HepG2 (cell line): ENCODE results near the gene ABCA4. TPM values are rescaled to one million over a fixed set of nuclear protein-coding genes. Genes with fewer than 3 reads are reported as not detected.

Experiments
- ATAC-seq: fragments of 200-7000 bp; cut with Tn5 transposase; 3 replicates; pipeline ENCODE4 v1.9.1; 2020; ENCODE audit warnings: mild to moderate bottlenecking, moderate library complexity
- BruUV-seq: library from RNA; stranded (reverse); fragments of 400-500 nt; replicated peaks from 2 replicates; lab custom pipeline; 2021; lab: Mats Ljungman, UMichigan
- CTCF ChIA-PET: fragments of 300-600 bp; formaldehyde crosslinking; extraction: SDS; loops from one replicate; lab custom pipeline; 2021; ENCODE audit warnings: low total read pairs, inconsistent platforms, low intra/inter-chr PET ratio; lab: Yijun Ruan, JAX
- POLR2A ChIA-PET: fragments of 350-600 bp; sonication (Branson Sonifier 250); formaldehyde crosslinking; loops from one replicate; lab custom pipeline; 2020; ENCODE audit warnings: antibody characterized with exemption, inconsistent platforms; lab: Yijun Ruan, JAX
- DNase-seq: peaks from one replicate; pipeline ENCODE4 v3.0.0-alpha.2; 2015; ENCODE audit warnings: low spot score
- FAIRE-seq: peaks from 3 replicates; lab custom pipeline; 2011; peaks lifted over from hg19 to GRCh38; lab: Jason Lieb, UNC
- H2AFZ ChIP-seq: one replicate; pipeline ENCODE4 v1.6.1; 2011; ENCODE audit warnings: low read length, inconsistent platforms
- H3K27ac ChIP-seq: fragments of 300-600 bp; 3 replicates; pipeline ENCODE4 v1.8.0; 2011; ENCODE audit warnings: mixed run types, mild to moderate bottlenecking, mixed read lengths, low read length, inconsistent platforms; ENCODE audit not compliant: insufficient read depth; ENCODE audit errors: extremely low read length
- H3K27me3 ChIP-seq, 2 experiments: fragments of 200-600 bp in 1 of 2; 2 replicates in 1 of 2; 3 replicates in 1 of 2; pipeline versions ENCODE4 v1.6.0 to v1.8.0; 2011; ENCODE audit warnings: low read length in 2 of 2, mild to moderate bottlenecking in 2 of 2, moderate library complexity in 2 of 2, inconsistent platforms in 1 of 2; ENCODE audit not compliant: insufficient read depth in 2 of 2, control insufficient read depth in 1 of 2
- H3K36me3 ChIP-seq, 2 experiments: fragments of 200-600 bp in 1 of 2; replicated peaks in 1 of 2; 2 replicates in 1 of 2; 3 replicates in 1 of 2; pipeline versions ENCODE4 v1.5.1 to v1.8.0; 2011; ENCODE audit warnings: low read length in 2 of 2, inconsistent platforms in 1 of 2; ENCODE audit not compliant: insufficient read depth in 2 of 2, control insufficient read depth in 1 of 2
- H3K4me1 ChIP-seq: 2 replicates; pipeline ENCODE4 v1.5.1; 2012; ENCODE audit warnings: low read length, inconsistent platforms; ENCODE audit not compliant: insufficient read depth
- H3K4me2 ChIP-seq: 2 replicates; pipeline ENCODE4 v1.6.0; 2011; ENCODE audit warnings: low read depth, low read length, inconsistent platforms
- H3K4me3 ChIP-seq, 3 experiments: fragments of 200-600 bp in 1 of 3; sonication (generic), shearing (Covaris generic) in 1 of 3; replicated peaks in 1 of 3; 2 replicates each; pipeline ENCODE4 v1.5.1; 2011 to 2016; ENCODE audit warnings: low read length in 3 of 3, inconsistent platforms in 2 of 3, low read depth in 2 of 3, mild to moderate bottlenecking in 2 of 3, control low read depth in 1 of 3, mixed read lengths in 1 of 3; ENCODE audit not compliant: insufficient read depth in 1 of 3
- H3K79me2 ChIP-seq: one replicate; pipeline ENCODE4 v1.6.1; 2011; ENCODE audit warnings: low read length, inconsistent platforms; ENCODE audit not compliant: insufficient read depth
- H3K9ac ChIP-seq: 2 replicates; pipeline ENCODE4 v1.6.0; 2011; ENCODE audit warnings: mild to moderate bottlenecking, low read depth, low read length, inconsistent platforms; ENCODE audit not compliant: insufficient read depth
- H3K9me3 ChIP-seq: 2 replicates; pipeline ENCODE4 v1.5.1; 2012; ENCODE audit warnings: mild to moderate bottlenecking, low read length
- H4K20me1 ChIP-seq: 2 replicates; pipeline ENCODE4 v1.6.0; 2011; ENCODE audit warnings: inconsistent platforms, mild to moderate bottlenecking, low read length, moderate library complexity; ENCODE audit not compliant: insufficient read depth
- BRD4 ChIP-seq: sonication (generic); formaldehyde crosslinking; IDR thresholded peaks from 2 replicates; pipeline ENCODE4 v1.4.0; 2020; ENCODE audit warnings: missing genetic modification reagents
- CBX5 ChIP-seq: sonication (generic); formaldehyde crosslinking; IDR thresholded peaks from 2 replicates; pipeline ENCODE4 v1.4.0; 2020; ENCODE audit warnings: missing genetic modification reagents, borderline replicate concordance
- HOXA9 ChIP-seq: sonication (generic); formaldehyde crosslinking; IDR thresholded peaks from 2 replicates; pipeline ENCODE4 v1.8.1; 2022; ENCODE audit warnings: missing genetic modification reagents, mild to moderate bottlenecking, moderate library complexity, borderline replicate concordance
- KDM3A ChIP-seq: IDR thresholded peaks from 2 replicates; pipeline ENCODE4 v1.6.1; 2018; ENCODE audit warnings: low read depth, missing compliant biosample characterization
- PCBP2 ChIP-seq: fragments of 200-400 bp; formaldehyde crosslinking; optimal IDR thresholded peaks from 2 replicates; pipeline ENCODE3; 2018; ENCODE audit warnings: low read length, low read depth; ENCODE audit not compliant: poor library complexity, severe bottlenecking
- POLR2A ChIP-seq, 2 experiments: IDR thresholded peaks; 2 replicates each; pipeline ENCODE4 v1.6.1; 2011; ENCODE audit warnings: low read depth in 2 of 2, low read length in 2 of 2, mild to moderate bottlenecking in 1 of 2, moderate library complexity in 1 of 2; ENCODE audit not compliant: insufficient read depth in 1 of 2
- RAD21 ChIP-seq: fragments of 450-650 bp; formaldehyde crosslinking; IDR thresholded peaks from 2 replicates; pipeline ENCODE4 v1.5.0; 2020; ENCODE audit warnings: mild to moderate bottlenecking
- ZNF263 ChIP-seq: sonication (generic); formaldehyde crosslinking; IDR thresholded peaks from 2 replicates; pipeline ENCODE4 v1.4.0; 2020; ENCODE audit warnings: missing genetic modification reagents
- ZNF547 ChIP-seq: sonication (generic); formaldehyde crosslinking; IDR thresholded peaks from 2 replicates; pipeline ENCODE4 v1.5.1; 2020; ENCODE audit warnings: mild to moderate bottlenecking, missing genetic modification reagents
- ZNF567 ChIP-seq: sonication (generic); formaldehyde crosslinking; IDR thresholded peaks from 2 replicates; pipeline ENCODE4 v1.8.1; 2023; ENCODE audit warnings: mild to moderate bottlenecking, missing genetic modification reagents, borderline replicate concordance
- ZNF749 ChIP-seq: sonication (generic); formaldehyde crosslinking; IDR thresholded peaks from 2 replicates; pipeline ENCODE4 v1.8.0; 2022; ENCODE audit warnings: mild to moderate bottlenecking, missing genetic modification reagents, moderate library complexity, borderline replicate concordance
- ZSCAN21 ChIP-seq: sonication (generic); formaldehyde crosslinking; IDR thresholded peaks from 2 replicates; pipeline ENCODE4 v1.8.0; 2022; ENCODE audit warnings: mild to moderate bottlenecking, missing genetic modification reagents, moderate library complexity, borderline replicate concordance
- WGBS: methylation state at CpG from one replicate; pipeline ENCODE4 v1.1.6; 2017; ENCODE audit warnings: low lambda C conversion rate; 5-methylcytosine and 5-hydroxymethylcytosine counted together
- in situ Hi-C: cut with HindIII; loops from 2 replicates; pipeline ENCODE4 v1.10.0; 2017; ENCODE audit warnings: low pct_unique_long_range_greater_than_20kb; ENCODE audit not compliant: extremely low pct_ligation_motif_present
- intact Hi-C: fragments of 100-400 bp; cut with micrococcal nuclease; formaldehyde crosslinking; loops from one replicate; pipeline ENCODE4 v1.10.0; 2022; ENCODE audit not compliant: unreplicated experiment
- polyA plus RNA-seq, 8 experiments: library from polyadenylated mRNA; depleted of rRNA in 3 of 8; stranded (reverse) in 7 of 8; unstranded in 1 of 8; fragments of >200 nt; fragmentation: Illumina TruSeq in 4 of 8; extraction: Trizol in 4 of 8; gene quantifications; 2 replicates each; pipeline versions ENCODE4 v1.2.1 to v1.2.3, GENCODE V29; 2011 to 2016; ENCODE audit warnings: low read depth in 4 of 8, missing spikeins in 1 of 8, mixed read lengths in 1 of 8; ENCODE audit not compliant: insufficient read depth in 1 of 8
- total RNA-seq, 5 experiments: library from RNA; depleted of rRNA; stranded (reverse); fragments of >200 nt; fragmentation: Illumina TruSeq; extraction: Trizol; gene quantifications; 2 replicates each; pipeline ENCODE4 v1.2.3, GENCODE V29; 2016; ENCODE audit warnings: low read depth in 1 of 5
- TF ChIP-seq, protein P1 (sequence below): sonication (generic); formaldehyde crosslinking; conservative IDR thresholded peaks from 2 replicates; pipeline ENCODE4 v1.4.0; 2020; ENCODE audit warnings: missing genetic modification reagents
- TF ChIP-seq, protein P2 (sequence below): sonication (generic); formaldehyde crosslinking; IDR thresholded peaks from 2 replicates; pipeline ENCODE4 v1.4.0; 2020; ENCODE audit warnings: missing genetic modification reagents

Gene ABCA4
- total and polyA plus RNA-seq, 2 of the 13 experiments (the other 11 are each of a cell fraction or from before 2014, with no cell fraction given) = 0.24 to 0.67 TPM

DNA sequence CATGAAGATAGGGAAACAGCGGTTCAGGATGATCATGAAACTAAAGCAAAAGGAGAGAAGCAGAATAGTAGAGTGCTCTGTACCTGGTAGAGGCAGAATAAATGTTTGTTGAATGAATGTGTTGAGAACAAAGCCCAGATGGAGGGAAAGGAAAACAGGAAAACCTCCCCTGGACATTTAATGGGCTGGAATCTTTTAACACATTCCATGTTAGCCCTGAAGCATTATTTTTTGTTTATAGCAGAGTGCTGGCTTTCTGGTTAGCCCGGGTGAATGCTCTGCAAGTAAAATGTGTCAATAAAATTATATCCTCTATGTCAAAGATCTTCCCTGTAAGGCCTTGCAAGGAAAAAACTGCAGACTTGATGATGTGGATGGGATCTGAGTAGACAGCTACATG lies 60.2 kb downstream of the ABCA4 start:
- H3K27ac ChIP-seq = no peak overlapping the region
- no peaks in the 10 kb centered on the region for H3K9me3 ChIP-seq
- no peaks in the 10 kb centered on the region for H3K79me2 ChIP-seq
- intact Hi-C loops (loop anchor here (1.0 to 5.0 kb wide), 3 partner anchors 57 to 276 kb away; no protein-coding TSS in a partner anchor), in situ Hi-C loops (loop anchor here (5.0 kb wide), 1 partner anchor 177 kb away; the partner anchor contains the start of gene ARHGAP29)
- ChIA-PET CTCF (interaction anchor here (1.1 to 3.1 kb wide), 3 partner anchors 177 to 275 kb away, joined by 3 to 27 read pairs (median 22); partner anchors contain the start of gene ARHGAP29), POLR2A (no interaction called here)
- H2AFZ ChIP-seq = no peak overlapping the region
- FAIRE-seq (no peak), DNase-seq (no peak), ATAC-seq (no peak)
- TF ChIP-seq CBX5 (CRISPR knock-in tag) (no peak), ZNF749 (CRISPR knock-in tag) (no peak), ZNF567 (CRISPR knock-in tag) (no peak), PCBP2 (no peak), ZNF263 (CRISPR knock-in tag) (no peak), POLR2A (IDR thresholded peaks at IDR 0.05; ENCODE audit: insufficient read depth in 1 of 2, low read depth in 2 of 2, low read length in 2 of 2) (no peak), ZSCAN21 (CRISPR knock-in tag) (no peak), BRD4 (no peak), RAD21 (CRISPR knock-in tag) (no peak), HOXA9 (CRISPR knock-in tag) (no peak), ZNF547 (CRISPR knock-in tag) (no peak), KDM3A (no peak)
- TF ChIP-seq, protein P1, sequence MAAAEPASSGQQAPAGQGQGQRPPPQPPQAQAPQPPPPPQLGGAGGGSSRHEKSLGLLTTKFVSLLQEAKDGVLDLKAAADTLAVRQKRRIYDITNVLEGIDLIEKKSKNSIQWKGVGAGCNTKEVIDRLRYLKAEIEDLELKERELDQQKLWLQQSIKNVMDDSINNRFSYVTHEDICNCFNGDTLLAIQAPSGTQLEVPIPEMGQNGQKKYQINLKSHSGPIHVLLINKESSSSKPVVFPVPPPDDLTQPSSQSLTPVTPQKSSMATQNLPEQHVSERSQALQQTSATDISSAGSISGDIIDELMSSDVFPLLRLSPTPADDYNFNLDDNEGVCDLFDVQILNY (CRISPR knock-in tag) = no peak
- TF ChIP-seq, protein P2, sequence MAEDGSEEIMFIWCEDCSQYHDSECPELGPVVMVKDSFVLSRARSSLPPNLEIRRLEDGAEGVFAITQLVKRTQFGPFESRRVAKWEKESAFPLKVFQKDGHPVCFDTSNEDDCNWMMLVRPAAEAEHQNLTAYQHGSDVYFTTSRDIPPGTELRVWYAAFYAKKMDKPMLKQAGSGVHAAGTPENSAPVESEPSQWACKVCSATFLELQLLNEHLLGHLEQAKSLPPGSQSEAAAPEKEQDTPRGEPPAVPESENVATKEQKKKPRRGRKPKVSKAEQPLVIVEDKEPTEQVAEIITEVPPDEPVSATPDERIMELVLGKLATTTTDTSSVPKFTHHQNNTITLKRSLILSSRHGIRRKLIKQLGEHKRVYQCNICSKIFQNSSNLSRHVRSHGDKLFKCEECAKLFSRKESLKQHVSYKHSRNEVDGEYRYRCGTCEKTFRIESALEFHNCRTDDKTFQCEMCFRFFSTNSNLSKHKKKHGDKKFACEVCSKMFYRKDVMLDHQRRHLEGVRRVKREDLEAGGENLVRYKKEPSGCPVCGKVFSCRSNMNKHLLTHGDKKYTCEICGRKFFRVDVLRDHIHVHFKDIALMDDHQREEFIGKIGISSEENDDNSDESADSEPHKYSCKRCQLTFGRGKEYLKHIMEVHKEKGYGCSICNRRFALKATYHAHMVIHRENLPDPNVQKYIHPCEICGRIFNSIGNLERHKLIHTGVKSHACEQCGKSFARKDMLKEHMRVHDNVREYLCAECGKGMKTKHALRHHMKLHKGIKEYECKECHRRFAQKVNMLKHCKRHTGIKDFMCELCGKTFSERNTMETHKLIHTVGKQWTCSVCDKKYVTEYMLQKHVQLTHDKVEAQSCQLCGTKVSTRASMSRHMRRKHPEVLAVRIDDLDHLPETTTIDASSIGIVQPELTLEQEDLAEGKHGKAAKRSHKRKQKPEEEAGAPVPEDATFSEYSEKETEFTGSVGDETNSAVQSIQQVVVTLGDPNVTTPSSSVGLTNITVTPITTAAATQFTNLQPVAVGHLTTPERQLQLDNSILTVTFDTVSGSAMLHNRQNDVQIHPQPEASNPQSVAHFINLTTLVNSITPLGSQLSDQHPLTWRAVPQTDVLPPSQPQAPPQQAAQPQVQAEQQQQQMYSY (CRISPR knock-in tag) = no peak
- no peak overlapping the region for H3K9ac ChIP-seq
- no peaks in the 10 kb centered on the region for H3K27me3 ChIP-seq
- peaks cover 68% of the 10 kb centered on the region for H3K4me1 ChIP-seq
- no TSS peak for BruUV-seq
- no peaks in the 10 kb centered on the region for H3K36me3 ChIP-seq
- WGBS = 21% methylated on average over 2 of the region's 2 CpGs
- H3K4me3 ChIP-seq = no peak overlapping the region
- no peaks in the 10 kb centered on the region for H4K20me1 ChIP-seq
- H3K4me2 ChIP-seq = no peak overlapping the region
